Skeletal muscle satellite cell (primary cell): ENCODE measurements around the gene YARS1.
A peak's percentile ranks its signal among the peaks of the same experiment; 100 is the strongest.
"Not testable (repeated sequence)": the region's sequence is repeated elsewhere in the genome, so short reads cannot be mapped to it uniquely, and the experiment has no call there.

Experiments used
- H3K27me3 ChIP-seq: 2 replicates; pipeline ENCODE4 v1.7.0; 2013; ENCODE audit warnings: low read length; ENCODE audit not compliant: control insufficient read depth, insufficient read depth
- H3K36me3 ChIP-seq: 2 replicates; pipeline ENCODE4 v1.7.0; 2013; ENCODE audit warnings: mild to moderate bottlenecking, control low read depth, low read length; ENCODE audit not compliant: insufficient read depth
- H3K4me1 ChIP-seq: 2 replicates; pipeline ENCODE4 v1.7.0; 2013; ENCODE audit warnings: low read length; ENCODE audit not compliant: control insufficient read depth, insufficient read depth
- H3K4me2 ChIP-seq: 2 replicates; pipeline ENCODE4 v1.7.0; 2013; ENCODE audit warnings: mild to moderate bottlenecking, low read length
- H3K4me3 ChIP-seq: 2 replicates; pipeline ENCODE4 v1.7.0; 2013; ENCODE audit warnings: low read length
- H3K9ac ChIP-seq: 2 replicates; pipeline ENCODE4 v1.7.0; 2013; ENCODE audit warnings: mild to moderate bottlenecking, low read depth, low read length, moderate library complexity
- H3K9me3 ChIP-seq: replicated peaks from 2 replicates; pipeline ENCODE4 v1.7.0; 2013; ENCODE audit warnings: mild to moderate bottlenecking, control low read depth, low read length

Gene YARS1

GRCh38 chr1:32811917-32812316, 5.2 kb downstream of the YARS1 start:
- no peaks in the 10 kb centered on the region for H3K9me3 ChIP-seq
- H3K4me2 ChIP-seq, result no peak overlapping the region
- H3K36me3 ChIP-seq, result peaks cover 34% of the 10 kb centered on the region
- H3K27me3 ChIP-seq, result no peaks in the 10 kb centered on the region
- H3K9ac ChIP-seq, result no peak overlapping the region
- H3K4me1 ChIP-seq, result peaks cover 17% of the 10 kb centered on the region
- H3K4me3 ChIP-seq, result no peak overlapping the region

DNA sequence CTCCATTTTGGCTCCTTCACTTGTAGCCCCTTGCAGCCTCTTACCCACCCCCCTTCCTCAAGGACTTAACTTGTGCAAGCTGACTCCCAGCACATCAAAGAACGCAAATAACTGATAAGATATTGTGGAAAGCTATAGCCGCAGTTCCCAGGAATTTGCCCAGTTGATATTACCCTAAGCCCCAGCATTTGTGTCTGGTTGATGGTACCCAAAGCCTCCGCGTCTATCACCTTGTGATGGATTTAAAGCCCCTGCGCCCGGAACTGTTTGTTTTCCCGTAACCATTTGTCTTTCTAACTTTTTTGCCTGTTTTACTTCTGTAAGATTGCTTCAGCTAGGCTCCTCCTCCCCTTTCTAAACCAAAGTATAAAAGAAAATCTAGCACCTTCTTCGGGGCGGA, 5.9 kb downstream of the YARS1 start:
- Histone ChIP-seq H3K9me3 (no peaks in the 10 kb centered on the region), H3K4me3 (no peak overlapping the region), H3K27me3 (no peaks in the 10 kb centered on the region), H3K4me2 (no peak overlapping the region), H3K36me3 (peaks cover 37% of the 10 kb centered on the region), H3K9ac (no peak overlapping the region), H3K4me1 (peaks cover 17% of the 10 kb centered on the region)

- H3K4me1 ChIP-seq, result peaks cover 14% of the 10 kb centered on the region
- H3K27me3 ChIP-seq, result no peaks in the 10 kb centered on the region
- H3K9ac ChIP-seq, result no peak overlapping the region
- peaks cover 44% of the 10 kb centered on the region for H3K36me3 ChIP-seq
- no peak overlapping the region for H3K4me3 ChIP-seq
- no peaks in the 10 kb centered on the region for H3K9me3 ChIP-seq
- no peak overlapping the region for H3K4me2 ChIP-seq
Observed at GRCh38 chr1:32810358-32810757, 6.8 kb downstream of the YARS1 start.

- Histone ChIP-seq H3K36me3 (peaks cover 43% of the 10 kb centered on the region), H3K9ac (no peak overlapping the region), H3K4me1 (no peaks in the 10 kb centered on the region), H3K4me3 (no peak overlapping the region), H3K4me2 (no peak overlapping the region), H3K27me3 (no peaks in the 10 kb centered on the region), H3K9me3 (no peaks in the 10 kb centered on the region)
Observed at GRCh38 chr1:32808580-32808979, 8.6 kb downstream of the YARS1 start.

- no peaks in the 10 kb centered on the region for H3K27me3 ChIP-seq
- H3K4me1 ChIP-seq, result no peaks in the 10 kb centered on the region
- H3K4me3 ChIP-seq, result no peak overlapping the region
- H3K36me3 ChIP-seq, result peaks cover 52% of the 10 kb centered on the region
- H3K4me2 ChIP-seq, result no peak overlapping the region
- H3K9me3 ChIP-seq, result no peaks in the 10 kb centered on the region
- no peak overlapping the region for H3K9ac ChIP-seq
Observed at GRCh38 chr1:32806910-32807523, 10.1 kb downstream of the YARS1 start.

GRCh38 chr1:32806290-32806689, 10.9 kb downstream of the YARS1 start:
- Histone ChIP-seq H3K36me3 (peaks cover 52% of the 10 kb centered on the region), H3K4me1 (peaks cover 3% of the 10 kb centered on the region), H3K4me3 (no peak overlapping the region), H3K4me2 (no peak overlapping the region), H3K27me3 (no peaks in the 10 kb centered on the region), H3K9ac (no peak overlapping the region), H3K9me3 (no peaks in the 10 kb centered on the region)

GRCh38 chr1:32804460-32804859, 12.7 kb downstream of the YARS1 start:
- peaks cover 43% of the 10 kb centered on the region for H3K36me3 ChIP-seq
- not testable (repeated sequence) for H3K4me2 ChIP-seq, H3K27me3 ChIP-seq, H3K9me3 ChIP-seq, H3K4me3 ChIP-seq, H3K9ac ChIP-seq
- H3K4me1 ChIP-seq, result peaks cover 10% of the 10 kb centered on the region

DNA sequence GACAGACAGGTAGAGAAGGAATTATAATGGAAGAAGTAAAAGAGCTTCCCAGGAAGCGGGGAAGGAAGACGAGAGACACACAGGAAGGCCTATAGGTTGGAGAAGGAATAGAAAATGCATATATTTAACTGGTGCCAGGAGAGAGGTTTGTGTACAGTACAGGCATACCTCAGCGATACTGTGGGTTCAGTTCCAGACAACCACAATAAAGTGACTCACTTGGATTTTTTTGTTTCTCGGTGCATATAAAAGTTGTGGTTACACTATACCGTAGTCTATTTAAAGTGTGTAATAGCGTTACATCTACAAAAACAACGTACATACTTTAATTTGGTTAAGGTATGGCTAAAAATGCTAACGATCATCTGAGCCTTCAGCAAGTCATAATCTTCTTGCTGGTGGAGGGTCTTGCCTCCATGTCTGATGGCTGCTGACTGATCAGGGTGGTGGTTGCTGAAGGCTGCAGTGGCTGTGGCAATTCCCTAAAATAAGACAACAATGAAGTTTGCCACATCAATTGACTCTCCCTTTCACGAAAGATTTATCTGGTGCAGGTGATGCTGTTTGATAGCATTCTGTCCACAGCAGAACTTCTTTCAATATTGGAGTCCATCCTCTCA, 16.0 kb downstream of the YARS1 start:
- Histone ChIP-seq H3K4me2 (peak overlapping the region; percentile 34), H3K9ac (no peak overlapping the region), H3K27me3 (no peaks in the 10 kb centered on the region), H3K4me1 (peaks cover 27% of the 10 kb centered on the region), H3K9me3 (no peaks in the 10 kb centered on the region), H3K4me3 (no peak overlapping the region), H3K36me3 (peaks cover 27% of the 10 kb centered on the region)

DNA sequence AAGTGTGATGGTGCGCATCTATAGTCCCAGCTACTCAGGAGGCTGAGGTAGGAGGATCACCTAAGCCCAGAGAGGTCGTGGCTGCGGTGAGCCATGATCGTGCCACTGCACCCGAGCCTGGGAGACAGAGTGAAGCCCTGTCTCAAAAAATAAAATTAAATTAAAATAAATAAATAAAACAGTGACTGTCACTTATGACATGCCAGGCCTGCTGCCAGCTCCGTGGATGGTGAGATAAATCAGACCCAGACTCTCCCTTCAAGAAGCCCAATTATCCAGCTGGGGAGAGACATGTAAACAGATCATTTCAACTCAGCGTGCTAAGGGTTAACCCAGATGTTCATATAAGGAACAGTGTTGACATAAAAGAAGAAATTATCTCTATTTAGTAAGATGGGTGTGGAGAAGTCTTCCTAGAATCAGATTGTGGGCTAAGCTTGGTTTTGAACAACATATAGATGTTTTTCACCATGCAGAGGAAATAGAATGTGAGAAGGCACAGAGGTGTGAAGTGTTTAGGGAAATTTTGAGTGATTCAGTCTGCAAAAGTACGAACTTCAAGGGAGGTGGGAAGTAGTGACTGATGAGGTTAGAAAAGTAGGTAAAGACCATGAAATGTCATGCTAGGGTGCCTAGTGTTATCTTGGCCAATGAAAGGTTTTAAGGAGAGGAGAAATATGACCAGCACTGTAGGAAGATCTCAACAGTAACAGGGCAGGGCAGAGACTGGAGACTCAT, 18.3 kb downstream of the YARS1 start:
- H3K36me3 ChIP-seq, result peaks cover 26% of the 10 kb centered on the region
- H3K4me3 ChIP-seq, result no peak overlapping the region
- H3K27me3 ChIP-seq, result no peaks in the 10 kb centered on the region
- H3K9ac ChIP-seq, result no peak overlapping the region
- H3K4me1 ChIP-seq, result peaks cover 37% of the 10 kb centered on the region
- H3K9me3 ChIP-seq, result no peaks in the 10 kb centered on the region
- H3K4me2 ChIP-seq, result no peak overlapping the region

- Histone ChIP-seq H3K27me3 (no peaks in the 10 kb centered on the region), H3K4me2 (no peak overlapping the region), H3K4me1 (peaks cover 37% of the 10 kb centered on the region), H3K4me3 (no peak overlapping the region), H3K9ac (no peak overlapping the region), H3K36me3 (peaks cover 27% of the 10 kb centered on the region), H3K9me3 (no peaks in the 10 kb centered on the region)
Observed at GRCh38 chr1:32798191-32798590, 19.0 kb downstream of the YARS1 start.

GRCh38 chr1:32797456-32797855, 19.7 kb downstream of the YARS1 start:
- H3K4me1 ChIP-seq, result peaks cover 37% of the 10 kb centered on the region

More at GRCh38 chr1:32797456-32797855, 19.7 kb downstream of the YARS1 start:
- H3K4me3 ChIP-seq, result no peak overlapping the region
- no peak overlapping the region for H3K4me2 ChIP-seq
- H3K9me3 ChIP-seq, result no peaks in the 10 kb centered on the region
- H3K27me3 ChIP-seq, result no peaks in the 10 kb centered on the region
- H3K36me3 ChIP-seq, result peaks cover 29% of the 10 kb centered on the region
- H3K9ac ChIP-seq, result no peak overlapping the region
